ENCODE results near the gene CCNY.

- no peak for TF ChIP-seq POLR2A (IDR thresholded peaks at IDR 0.05; ENCODE audit: borderline replicate concordance, extremely low read depth, insufficient read depth, insufficient read length)
- TF ChIP-seq CTCF (IDR thresholded peaks at IDR 0.05 in 2 of 3, conservative IDR thresholded peaks at IDR 0.05 in 1 of 3; ENCODE audit: borderline replicate concordance in 1 of 3, insufficient read depth in 1 of 3, low read depth in 2 of 3, low read length in 2 of 3), result no peak
- TF ChIP-seq POLR2AphosphoS5 (IDR thresholded peaks at IDR 0.05; ENCODE audit: low read depth, low read length), result no peak
- TF ChIP-seq EZH2 (IDR thresholded peaks at IDR 0.05), result no peak
- TF ChIP-seq RAD21 (IDR thresholded peaks at IDR 0.05; ENCODE audit: low read depth), result no peak
- no peak for TF ChIP-seq FOSL1 (IDR thresholded peaks at IDR 0.05; ENCODE audit: low read depth)
- TF ChIP-seq CEBPB (IDR thresholded peaks at IDR 0.05; ENCODE audit: low read depth), result no peak
- no peak for TF ChIP-seq ATF3 (IDR thresholded peaks at IDR 0.05)
- no peak for TF ChIP-seq EGR1 (IDR thresholded peaks at IDR 0.05; ENCODE audit: low read depth)
- no peak for TF ChIP-seq JUND (IDR thresholded peaks at IDR 0.05)
- TF ChIP-seq MAX (IDR thresholded peaks at IDR 0.05), result no peak
Measured at GRCh38 chr10:35463878-35464277, 127.6 kb downstream of the CCNY start.

All from HCT116 (cell line).